Activated T-cell treated with anti-CD3 and anti-CD28 coated beads, Interleukin-2, amount 50 U/mL, for 24 hours (primary cell): ENCODE results near the gene RMRP.

ENCODE experiments used
- DNase-seq: peaks from one replicate; pipeline ENCODE4 v3.0.0-alpha.2; 2020
- H3K27ac Mint-ChIP-seq: 2 replicates; pipeline ENCODE4 v1.8.0; 2020; ENCODE audit warnings: mild to moderate bottlenecking, mixed read lengths
- H3K27me3 Mint-ChIP-seq: 2 replicates; pipeline ENCODE4 v1.8.0; 2020; ENCODE audit warnings: mixed read lengths
- H3K36me3 Mint-ChIP-seq: 2 replicates; pipeline ENCODE4 v1.8.0; 2020; ENCODE audit warnings: low read depth, mixed read lengths
- H3K4me1 Mint-ChIP-seq: 2 replicates; pipeline ENCODE4 v1.8.0; 2020; ENCODE audit warnings: low read depth, mixed read lengths
- H3K4me3 Mint-ChIP-seq: 2 replicates; pipeline ENCODE4 v1.8.0; 2020; ENCODE audit warnings: mild to moderate bottlenecking, moderate library complexity, mixed read lengths
- H3K9me3 Mint-ChIP-seq: 2 replicates; pipeline ENCODE4 v1.8.0; 2020; ENCODE audit warnings: mixed read lengths

The RMRP gene

GRCh38 chr9:35681341-35682002 lies 23.7 kb upstream of the RMRP start:
- H3K27ac Mint-ChIP-seq, result no peak overlapping the region
- DNase-seq, result no peak
- peaks cover 3% of the 10 kb centered on the region for H3K4me1 Mint-ChIP-seq
- no peaks in the 10 kb centered on the region for H3K36me3 Mint-ChIP-seq
- H3K9me3 Mint-ChIP-seq, result no peaks in the 10 kb centered on the region
- no peak overlapping the region for H3K4me3 Mint-ChIP-seq
- H3K27me3 Mint-ChIP-seq, result peaks cover 1% of the 10 kb centered on the region

- Mint-ChIP-seq H3K27ac (no peak overlapping the region), H3K4me3 (no peak overlapping the region), H3K27me3 (peaks cover 5% of the 10 kb centered on the region), H3K4me1 (peaks cover 8% of the 10 kb centered on the region), H3K36me3 (no peaks in the 10 kb centered on the region), H3K9me3 (no peaks in the 10 kb centered on the region)
- DNase-seq, result no peak
These were observed 22.7 kb upstream of the RMRP start for GRCh38 chr9:35680331-35681105.

GRCh38 chr9:35679766-35680330 lies 22.0 kb upstream of the RMRP start:
- no peak for DNase-seq
- H3K27me3 Mint-ChIP-seq, result peaks cover 5% of the 10 kb centered on the region
- no peak overlapping the region for H3K4me3 Mint-ChIP-seq
- no peaks in the 10 kb centered on the region for H3K9me3 Mint-ChIP-seq
- peaks cover 11% of the 10 kb centered on the region for H3K4me1 Mint-ChIP-seq
- no peaks in the 10 kb centered on the region for H3K36me3 Mint-ChIP-seq
- H3K27ac Mint-ChIP-seq, result no peak overlapping the region

- Mint-ChIP-seq H3K27ac (no peak overlapping the region), H3K27me3 (peaks cover 10% of the 10 kb centered on the region)
These were observed 21.3 kb upstream of the RMRP start for GRCh38 chr9:35679091-35679490.

GRCh38 chr9:35675732-35676392 lies 18.0 kb upstream of the RMRP start:
- H3K4me1 Mint-ChIP-seq, result peaks cover 15% of the 10 kb centered on the region
- no peak overlapping the region for H3K27ac Mint-ChIP-seq
- peak overlapping the region; percentile 65 for H3K4me3 Mint-ChIP-seq
- no peaks in the 10 kb centered on the region for H3K36me3 Mint-ChIP-seq
- DNase-seq, result peak; percentile 68
- peaks cover 10% of the 10 kb centered on the region for H3K27me3 Mint-ChIP-seq
- no peaks in the 10 kb centered on the region for H3K9me3 Mint-ChIP-seq

More at GRCh38 chr9:35679091-35679490, 21.3 kb upstream of the RMRP start:
- DNase-seq, result no peak
- H3K9me3 Mint-ChIP-seq, result no peaks in the 10 kb centered on the region
- no peak overlapping the region for H3K4me3 Mint-ChIP-seq
- H3K36me3 Mint-ChIP-seq, result no peaks in the 10 kb centered on the region
- H3K4me1 Mint-ChIP-seq, result peaks cover 15% of the 10 kb centered on the region

GRCh38 chr9:35675204-35675603 lies 17.4 kb upstream of the RMRP start:
- Mint-ChIP-seq H3K36me3 (no peaks in the 10 kb centered on the region), H3K27me3 (peaks cover 10% of the 10 kb centered on the region), H3K4me1 (peaks cover 15% of the 10 kb centered on the region), H3K4me3 (peak overlapping the region; percentile 65), H3K27ac (no peak overlapping the region), H3K9me3 (no peaks in the 10 kb centered on the region)
- DNase-seq, result no peak

- DNase-seq, result no peak
- Mint-ChIP-seq H3K27me3 (peaks cover 10% of the 10 kb centered on the region), H3K27ac (no peak overlapping the region), H3K4me1 (peaks cover 15% of the 10 kb centered on the region), H3K4me3 (no peak overlapping the region), H3K9me3 (no peaks in the 10 kb centered on the region), H3K36me3 (no peaks in the 10 kb centered on the region)
These were observed 16.2 kb upstream of the RMRP start for GRCh38 chr9:35674025-35674361.

GRCh38 chr9:35673132-35674024 lies 15.6 kb upstream of the RMRP start, which contains the start of gene CA9:
TSS of gene CA9 (plus strand) at chr9:35673928. CDS start at chr9:35673960, 32 bp downstream.
- no peak within 1 kb of the TSS for H3K27ac Mint-ChIP-seq
- peak within 1 kb of the TSS; percentile 1 for H3K4me3 Mint-ChIP-seq
- H3K27me3 Mint-ChIP-seq, result peaks cover 10% of the 10 kb centered on the region
- H3K36me3 Mint-ChIP-seq, result no peaks in the 10 kb centered on the region
- peaks cover 15% of the 10 kb centered on the region for H3K4me1 Mint-ChIP-seq
- no peak for DNase-seq
- no peaks in the 10 kb centered on the region for H3K9me3 Mint-ChIP-seq

GRCh38 chr9:35669331-35670145 lies 11.7 kb upstream of the RMRP start:
- Mint-ChIP-seq H3K27ac (no peak overlapping the region), H3K9me3 (no peaks in the 10 kb centered on the region), H3K4me1 (peaks cover 14% of the 10 kb centered on the region), H3K27me3 (peaks cover 3% of the 10 kb centered on the region), H3K4me3 (no peak overlapping the region), H3K36me3 (no peaks in the 10 kb centered on the region)
- DNase-seq, result no peak

GRCh38 chr9:35667939-35668338 lies 10.1 kb upstream of the RMRP start:
- Mint-ChIP-seq H3K4me3 (no peak overlapping the region), H3K27ac (no peak overlapping the region), H3K9me3 (no peaks in the 10 kb centered on the region), H3K27me3 (no peaks in the 10 kb centered on the region), H3K36me3 (peaks cover 5% of the 10 kb centered on the region), H3K4me1 (peaks cover 27% of the 10 kb centered on the region)
- no peak for DNase-seq

- Mint-ChIP-seq H3K36me3 (peaks cover 19% of the 10 kb centered on the region), H3K27me3 (no peaks in the 10 kb centered on the region), H3K9me3 (no peaks in the 10 kb centered on the region), H3K4me3 (no peak overlapping the region), H3K27ac (no peak overlapping the region), H3K4me1 (peaks cover 40% of the 10 kb centered on the region)
- no peak for DNase-seq
These were observed 8.7 kb upstream of the RMRP start for GRCh38 chr9:35666549-35666948.

- Mint-ChIP-seq H3K27me3 (no peaks in the 10 kb centered on the region), H3K9me3 (no peaks in the 10 kb centered on the region), H3K36me3 (peaks cover 23% of the 10 kb centered on the region), H3K27ac (no peak overlapping the region), H3K4me3 (peak overlapping the region; percentile 83), H3K4me1 (peaks cover 44% of the 10 kb centered on the region)
- DNase-seq, result no peak
These were observed 8.2 kb upstream of the RMRP start for GRCh38 chr9:35666045-35666444.

GRCh38 chr9:35665471-35665818 lies 7.6 kb upstream of the RMRP start:
- Mint-ChIP-seq H3K27ac (peak overlapping the region; percentile 72), H3K27me3 (no peaks in the 10 kb centered on the region), H3K4me1 (peaks cover 50% of the 10 kb centered on the region), H3K4me3 (peak overlapping the region; percentile 83), H3K9me3 (no peaks in the 10 kb centered on the region), H3K36me3 (peaks cover 29% of the 10 kb centered on the region)
- DNase-seq, result no peak
